Measurements from ENCODE around the gene FRMD7.
"Not testable (repeated sequence)": the region's sequence is repeated elsewhere in the genome, so short reads cannot be mapped to it uniquely, and the experiment has no call there.

Gene FRMD7, protein sequence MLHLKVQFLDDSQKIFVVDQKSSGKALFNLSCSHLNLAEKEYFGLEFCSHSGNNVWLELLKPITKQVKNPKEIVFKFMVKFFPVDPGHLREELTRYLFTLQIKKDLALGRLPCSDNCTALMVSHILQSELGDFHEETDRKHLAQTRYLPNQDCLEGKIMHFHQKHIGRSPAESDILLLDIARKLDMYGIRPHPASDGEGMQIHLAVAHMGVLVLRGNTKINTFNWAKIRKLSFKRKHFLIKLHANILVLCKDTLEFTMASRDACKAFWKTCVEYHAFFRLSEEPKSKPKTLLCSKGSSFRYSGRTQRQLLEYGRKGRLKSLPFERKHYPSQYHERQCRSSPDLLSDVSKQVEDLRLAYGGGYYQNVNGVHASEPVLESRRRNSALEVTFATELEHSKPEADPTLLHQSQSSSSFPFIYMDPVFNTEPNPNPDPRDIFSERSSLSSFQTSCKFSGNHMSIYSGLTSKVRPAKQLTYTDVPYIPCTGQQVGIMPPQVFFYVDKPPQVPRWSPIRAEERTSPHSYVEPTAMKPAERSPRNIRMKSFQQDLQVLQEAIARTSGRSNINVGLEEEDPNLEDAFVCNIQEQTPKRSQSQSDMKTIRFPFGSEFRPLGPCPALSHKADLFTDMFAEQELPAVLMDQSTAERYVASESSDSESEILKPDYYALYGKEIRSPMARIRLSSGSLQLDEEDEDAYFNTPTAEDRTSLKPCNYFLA

GRCh38 chrX:132127743-132128142, at the start of gene FRMD7:
FRMD7 (minus strand) TSS chrX:132128020; CDS start chrX:132127844, 176 bp downstream.
- no peak for DNase-seq (ENCODE audit: low read depth in 2 of 2)

DNA sequence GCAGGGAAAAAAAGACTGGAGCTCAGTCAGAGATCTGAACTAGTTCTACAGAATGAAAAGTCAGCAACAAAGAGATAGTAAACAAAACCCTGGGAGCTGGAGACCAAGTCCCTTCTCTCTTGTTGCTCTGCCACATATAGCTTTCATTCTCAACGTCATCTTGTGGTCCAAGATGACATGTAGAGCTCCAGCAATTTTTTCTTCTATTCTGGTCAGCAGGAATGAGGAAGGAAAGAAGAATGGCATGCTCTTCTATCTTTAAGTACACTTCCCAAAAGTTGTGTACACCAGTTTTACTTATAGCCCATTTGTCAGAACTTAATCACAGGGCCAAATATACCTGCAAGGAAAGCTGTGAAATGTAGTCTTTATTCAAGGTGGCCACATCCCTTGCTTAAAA, 45.8 kb upstream of the FRMD7 start:
- DNase-seq (ENCODE audit: low read depth in 2 of 2) = no peak

- no peak for DNase-seq (ENCODE audit: low read depth in 2 of 2)
Measured at GRCh38 chrX:132171881-132172280, 44.1 kb upstream of the FRMD7 start.

- DNase-seq (ENCODE audit: low read depth in 2 of 2) = no peak
Measured at GRCh38 chrX:132171478-132171877, 43.7 kb upstream of the FRMD7 start.

DNA sequence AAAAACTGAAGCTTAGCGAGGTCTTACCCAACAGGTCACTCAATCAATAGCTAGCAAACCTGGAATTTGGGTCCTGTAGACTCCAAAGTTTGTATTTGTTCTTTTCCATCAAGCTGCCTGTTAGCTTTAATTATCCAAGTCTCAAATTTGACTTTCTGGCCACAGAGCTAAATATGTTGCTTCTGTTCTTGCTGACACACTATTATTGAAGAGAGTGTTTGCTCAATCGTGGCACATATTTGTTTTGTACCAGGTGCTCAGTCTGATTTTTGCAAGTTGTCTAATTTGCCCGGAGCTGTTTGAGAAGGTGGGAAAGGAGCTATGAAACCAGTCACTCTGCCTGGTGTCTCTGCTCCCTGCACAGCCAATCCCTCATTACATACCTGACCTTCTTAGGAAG, 41.7 kb upstream of the FRMD7 start:
- DNase-seq (ENCODE audit: low read depth in 2 of 2) = no peak

DNA sequence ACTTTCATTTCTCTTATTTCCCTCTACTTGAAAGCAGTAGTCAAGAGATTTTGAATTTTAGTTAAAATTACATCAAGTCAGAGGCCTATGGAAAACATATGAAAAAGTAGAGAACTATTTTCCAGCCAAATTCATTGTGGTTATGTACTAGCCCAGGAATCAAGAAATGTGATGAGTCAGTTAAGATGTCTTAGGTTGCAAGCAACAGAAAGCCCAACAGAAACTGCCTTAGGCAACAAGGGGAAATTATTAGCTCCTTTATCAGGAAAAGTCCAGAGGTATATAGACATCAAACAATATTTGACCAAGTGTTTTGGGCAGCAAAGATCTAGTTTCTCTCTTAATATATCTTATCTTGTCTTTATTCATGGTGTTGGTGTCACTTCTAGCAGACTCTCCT, 37.8 kb upstream of the FRMD7 start:
- DNase-seq (ENCODE audit: low read depth in 2 of 2) = no peak

DNA sequence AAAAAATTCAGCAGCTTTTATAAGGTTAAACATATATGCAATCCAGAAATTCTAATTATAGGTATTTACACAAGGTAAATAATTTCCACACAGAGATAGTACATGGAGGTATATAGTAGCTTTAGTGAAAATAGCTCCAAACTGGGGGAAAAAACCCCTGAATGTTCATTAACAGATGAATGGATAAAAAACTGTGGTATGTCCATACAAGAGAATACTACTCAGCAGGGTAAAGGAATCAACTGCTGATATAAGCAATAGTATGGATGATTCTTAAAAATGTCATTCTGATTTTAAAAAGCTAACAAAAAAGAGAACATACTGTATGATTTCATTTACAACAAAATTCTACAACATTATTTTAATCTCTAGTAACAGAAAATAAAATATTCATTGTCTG, 37.2 kb upstream of the FRMD7 start:
- no peak for DNase-seq (ENCODE audit: low read depth in 2 of 2)

DNA sequence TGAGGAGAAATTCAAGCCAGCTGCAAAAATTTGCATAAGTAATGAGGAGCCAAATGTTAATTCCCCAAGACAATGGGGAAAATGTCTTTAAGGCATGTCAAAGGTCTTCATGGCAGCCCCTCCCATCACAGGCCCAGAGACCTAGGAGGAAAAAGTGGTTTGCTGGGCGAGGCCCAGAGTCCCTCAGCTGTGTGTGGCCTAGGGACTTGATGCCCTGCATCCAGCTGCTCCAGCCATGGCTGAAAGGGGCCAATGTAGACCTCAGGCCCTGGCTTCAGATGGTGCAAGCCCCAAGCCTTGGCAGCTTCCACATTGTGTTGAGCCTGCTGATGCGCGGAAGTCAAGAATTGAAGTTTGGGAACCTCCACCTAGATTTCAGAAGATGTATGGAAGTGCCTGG, 35.3 kb upstream of the FRMD7 start:
- not testable (repeated sequence) for DNase-seq (ENCODE audit: low read depth in 2 of 2)

GRCh38 chrX:132153166-132153565, 25.3 kb upstream of the FRMD7 start:
- no peak for DNase-seq (ENCODE audit: low read depth in 2 of 2)

GRCh38 chrX:132146456-132146855, 18.6 kb upstream of the FRMD7 start:
- DNase-seq (ENCODE audit: low read depth in 2 of 2) = no peak

GRCh38 chrX:132144061-132144460, 16.2 kb upstream of the FRMD7 start:
- DNase-seq (ENCODE audit: low read depth in 2 of 2) = no peak

GRCh38 chrX:132125906-132126305, 1.9 kb downstream of the FRMD7 start:
- no peak for DNase-seq (ENCODE audit: low read depth in 2 of 2)

DNA sequence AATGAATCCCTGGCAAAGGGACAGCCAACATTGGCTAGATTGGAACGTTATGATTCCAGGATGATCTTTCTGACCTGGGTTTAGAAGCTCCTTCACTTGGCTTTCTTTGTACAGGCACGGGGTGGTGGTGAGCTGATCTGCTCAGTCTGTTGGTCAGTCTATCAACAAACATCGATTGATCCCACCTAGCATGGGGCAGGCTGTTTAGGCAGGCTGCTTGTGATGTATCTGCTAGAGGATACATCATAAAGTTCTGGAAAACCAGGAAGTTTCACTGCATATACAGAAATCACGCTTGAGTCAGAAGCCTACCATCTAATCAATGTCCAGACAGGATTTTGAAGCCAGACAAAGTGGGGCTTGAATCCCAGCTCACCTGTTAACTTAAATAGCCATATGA, 6.9 kb downstream of the FRMD7 start:
- no peak for DNase-seq (ENCODE audit: low read depth in 2 of 2)

DNA sequence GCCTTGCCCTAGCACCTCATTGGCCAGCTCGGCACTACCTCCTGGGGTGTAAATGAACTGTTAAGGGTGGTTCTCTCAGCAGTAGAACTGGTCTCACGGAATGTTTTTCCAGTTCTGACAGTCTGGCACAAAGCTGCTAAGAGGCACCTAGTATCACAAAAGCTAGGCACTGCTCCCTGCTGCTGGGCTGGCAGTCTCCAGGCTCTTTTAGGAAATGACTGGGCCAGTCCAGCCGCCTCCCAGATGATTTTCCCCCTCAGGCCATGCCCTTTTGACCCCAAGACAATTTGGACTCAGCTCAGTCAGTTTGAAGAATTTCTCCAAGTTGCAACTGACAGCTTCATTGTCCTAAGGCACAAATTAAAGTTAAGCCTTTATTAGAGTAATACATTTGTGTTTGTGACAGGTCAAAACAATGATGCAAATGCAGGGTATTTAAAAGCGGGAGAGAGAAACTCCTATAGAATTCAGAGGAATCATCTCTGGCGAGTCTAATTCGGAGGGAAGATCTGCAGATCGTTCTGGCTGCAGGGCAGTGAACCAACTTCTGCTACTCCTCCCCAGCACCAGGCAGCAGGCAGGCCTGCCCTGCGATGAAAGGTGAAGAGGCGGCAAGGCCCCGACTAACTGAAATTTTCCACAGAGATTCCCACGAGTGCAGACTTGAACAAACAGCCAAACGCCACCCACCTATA, 7.9 kb downstream of the FRMD7 start:
- DNase-seq (ENCODE audit: low read depth in 2 of 2) = no peak

DNA sequence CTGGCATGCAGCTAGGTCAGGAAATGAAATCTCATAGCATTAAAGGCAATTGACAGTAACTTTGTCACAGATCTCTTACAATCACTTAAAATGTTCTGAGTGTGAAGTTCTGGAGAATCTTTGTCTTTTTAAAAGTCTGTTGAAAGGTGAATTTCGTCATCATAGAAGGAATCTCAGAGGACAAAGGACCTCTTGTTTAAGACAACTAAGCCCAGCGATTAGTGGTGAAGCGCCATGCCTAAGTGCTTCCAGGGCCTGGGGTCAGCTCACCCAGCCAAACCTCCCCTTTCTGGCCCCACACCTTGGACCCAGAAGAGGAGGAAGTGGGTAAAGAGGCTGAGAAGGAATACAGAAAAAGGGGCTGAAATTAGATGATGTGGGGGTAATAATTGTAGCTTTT, 8.5 kb downstream of the FRMD7 start:
- no peak for DNase-seq (ENCODE audit: low read depth in 2 of 2)

DNA sequence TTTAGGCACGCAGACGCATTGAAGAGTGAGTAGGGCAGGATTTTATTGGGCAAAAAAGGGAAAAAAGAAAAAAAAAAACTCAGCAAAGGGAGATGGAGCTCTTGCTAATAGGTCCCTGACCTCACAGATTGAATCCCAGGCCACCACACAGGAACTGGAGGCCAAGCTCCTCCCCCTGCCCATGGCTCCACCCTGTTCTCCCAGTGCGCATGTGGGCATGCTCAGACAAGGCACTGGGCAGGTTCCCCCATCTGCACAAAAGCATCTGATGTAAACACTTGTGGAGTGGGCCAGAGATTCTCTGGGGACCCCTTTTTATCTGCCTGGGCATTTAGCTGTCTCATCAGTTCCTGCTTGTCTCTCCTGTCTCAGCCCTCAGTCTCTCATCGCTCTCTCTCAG, 9.5 kb downstream of the FRMD7 start:
- peak in 1 of 2 donors; percentile 3 for DNase-seq (ENCODE audit: low read depth in 2 of 2)

DNA sequence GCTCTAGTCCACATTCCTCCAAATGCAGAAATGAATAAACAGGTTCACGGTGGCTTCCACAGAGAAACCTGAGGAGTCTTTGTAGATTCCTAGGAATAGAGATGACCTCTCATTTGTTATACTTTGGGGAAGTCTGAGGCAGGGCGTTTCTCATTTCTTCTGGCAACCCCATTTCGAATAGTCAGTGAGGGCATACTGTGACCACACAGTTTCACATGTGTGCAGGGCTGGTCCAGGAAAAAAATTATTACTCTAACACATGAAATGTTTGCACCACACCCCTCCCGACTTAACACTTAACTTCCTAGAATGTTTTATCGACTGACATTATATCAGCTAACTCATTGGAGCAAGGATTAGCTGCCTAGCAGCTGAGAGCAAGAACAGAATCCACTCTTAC, 12.0 kb downstream of the FRMD7 start:
- no peak for DNase-seq (ENCODE audit: low read depth in 2 of 2)

DNA sequence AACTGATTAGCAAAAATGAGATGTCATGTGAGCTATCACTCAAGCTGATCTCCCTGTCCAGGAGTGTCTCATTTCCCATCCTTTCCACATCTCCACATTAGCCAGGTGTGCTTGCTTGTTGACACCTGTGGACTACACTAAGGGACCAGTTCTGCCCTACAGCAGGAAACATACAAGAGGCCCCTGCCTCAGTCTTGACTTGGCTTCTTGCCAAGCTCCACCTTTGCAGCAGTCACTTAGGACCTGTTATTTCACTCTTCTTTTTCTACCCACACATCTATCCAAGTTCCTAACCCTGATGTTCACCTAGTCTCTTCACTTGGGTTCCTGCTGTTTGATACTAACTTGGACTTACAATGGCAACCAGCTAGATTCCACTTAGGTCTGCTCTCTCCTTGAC, 13.2 kb downstream of the FRMD7 start:
- DNase-seq (ENCODE audit: low read depth in 2 of 2) = no peak

DNA sequence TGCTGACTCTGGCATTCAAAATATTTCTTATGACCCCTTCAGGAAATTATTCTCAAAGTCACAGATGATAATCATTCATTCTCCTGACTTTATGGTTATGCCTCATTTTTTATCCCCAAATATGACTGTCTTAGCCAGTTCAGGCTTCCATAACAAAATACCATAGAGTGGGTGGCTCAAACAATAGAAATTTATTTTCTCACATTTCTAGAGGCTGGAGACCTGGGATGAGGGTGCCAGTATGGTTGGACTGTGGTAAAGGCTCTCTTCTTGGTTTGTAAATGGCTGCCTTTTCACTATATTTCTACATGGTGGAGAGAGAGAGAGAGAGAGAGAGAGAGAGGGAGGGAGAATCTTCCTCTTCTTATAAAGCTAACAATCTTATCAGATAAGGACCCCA, 20.5 kb downstream of the FRMD7 start:
- no peak for DNase-seq (ENCODE audit: low read depth in 2 of 2)

- no peak for DNase-seq (ENCODE audit: low read depth in 2 of 2)
Measured at GRCh38 chrX:132101799-132102198, 26.0 kb downstream of the FRMD7 start.

DNA sequence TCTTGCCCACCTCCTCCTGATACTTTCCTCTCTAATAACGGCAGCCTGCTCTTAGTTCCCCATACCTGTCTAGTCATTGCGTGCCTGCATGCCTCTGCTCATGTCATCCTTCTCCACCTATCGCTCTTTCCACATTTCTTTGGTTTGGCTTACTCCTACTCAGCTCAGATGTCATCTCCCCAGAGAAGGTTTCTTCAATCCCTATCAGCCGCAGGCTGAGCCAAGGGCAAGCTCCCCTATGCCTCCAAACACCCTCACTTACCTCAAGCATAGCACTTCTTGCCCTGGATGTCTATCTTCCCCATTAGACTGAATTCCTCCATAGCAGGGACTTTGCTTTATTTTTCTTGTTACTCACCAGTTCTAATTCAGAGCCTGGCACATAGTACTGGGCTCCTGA, 26.6 kb downstream of the FRMD7 start:
- no peak for DNase-seq (ENCODE audit: low read depth in 2 of 2)

GRCh38 chrX:132098704-132099103, 29.1 kb downstream of the FRMD7 start:
- DNase-seq (ENCODE audit: low read depth in 2 of 2) = not testable (repeated sequence)

- no peak for DNase-seq (ENCODE audit: low read depth in 2 of 2)
Measured at GRCh38 chrX:132094164-132094563, 33.7 kb downstream of the FRMD7 start.
